ENCODE data around the gene NPFFR1.
A peak's percentile ranks its signal among the peaks of the same experiment; 100 is the strongest.

The NPFFR1 gene

GRCh38 chr10:70266056-70266455 is 17.7 kb downstream of the NPFFR1 start:
- H4K8ac ChIP-seq (ENCODE audit: low read length) = no peak overlapping the region
- peak overlapping the region in 1 of 2 experiments; percentile 73 for H3K18ac ChIP-seq (ENCODE audit: low read depth in 1 of 2, low read length in 2 of 2)
- H3K4me1 ChIP-seq (ENCODE audit: control insufficient read depth, insufficient read depth, low read depth, low read length) = peaks cover 6% of the 10 kb centered on the region
- no peak overlapping the region for H2BK5ac ChIP-seq (ENCODE audit: low read depth, low read length, poor library complexity, severe bottlenecking)
- H3K36me3 ChIP-seq (ENCODE audit: control insufficient read depth in 1 of 2, insufficient read depth in 2 of 2, low read depth in 1 of 2, low read length in 2 of 2) = no peaks in the 10 kb centered on the region
- no peak for DNase-seq
- H2AFZ ChIP-seq (ENCODE audit: low read depth, low read length) = no peak overlapping the region
- H3K4ac ChIP-seq (ENCODE audit: low read depth in 1 of 2, low read length in 2 of 2) = peak overlapping the region in 1 of 2 experiments; percentile 13
- H3K9ac ChIP-seq (ENCODE audit: low read length) = no peak overlapping the region
- H3K27ac ChIP-seq (ENCODE audit: low read length, poor library complexity, severe bottlenecking) = no peak overlapping the region
- H2AK5ac ChIP-seq (ENCODE audit: low read length, severe bottlenecking) = no peak overlapping the region
- no peak overlapping the region for H3K4me2 ChIP-seq (ENCODE audit: low read length, poor library complexity, severe bottlenecking)
- H3K23ac ChIP-seq (ENCODE audit: low read length in 2 of 2) = no peak overlapping the region
- WGBS = over 99% methylated on average over 7 of the region's 7 CpGs
- H2BK15ac ChIP-seq (ENCODE audit: low read depth, poor library complexity, severe bottlenecking) = no peak overlapping the region
- H3K27me3 ChIP-seq (ENCODE audit: control insufficient read depth in 1 of 2, insufficient read depth in 1 of 2, low read length in 2 of 2) = peaks cover 0 to 87% of the 10 kb centered on the region in 2 experiments
- H4K91ac ChIP-seq (ENCODE audit: low read length) = peak overlapping the region; percentile 0
- peak overlapping the region; percentile 64 for H2BK120ac ChIP-seq (ENCODE audit: low read depth, low read length)
- H3K14ac ChIP-seq (ENCODE audit: low read length in 2 of 2) = peak overlapping the region in 1 of 2 experiments; percentile 37
- no peaks in the 10 kb centered on the region for H3K79me1 ChIP-seq (replicated peaks; ENCODE audit: low read length, poor library complexity, severe bottlenecking)
- peak overlapping the region; percentile 37 to 65 for H2BK12ac ChIP-seq (ENCODE audit: low read length in 2 of 2)
- no peak overlapping the region for H3K4me3 ChIP-seq (ENCODE audit: insufficient read depth in 1 of 2, low read depth in 1 of 2, low read length in 2 of 2)
- peaks cover 7% of the 10 kb centered on the region for H3K9me3 ChIP-seq (ENCODE audit: control insufficient read depth, low read length)

GRCh38 chr10:70265032-70265689 is 18.6 kb downstream of the NPFFR1 start:
- H3K18ac ChIP-seq (ENCODE audit: low read depth in 1 of 2, low read length in 2 of 2) = peak overlapping the region in 1 of 2 experiments; percentile 89
- peak overlapping the region in 1 of 2 experiments; percentile 73 for H2BK12ac ChIP-seq (ENCODE audit: low read length in 2 of 2)
- peaks cover 0 to 87% of the 10 kb centered on the region in 2 experiments for H3K27me3 ChIP-seq (ENCODE audit: control insufficient read depth in 1 of 2, insufficient read depth in 1 of 2, low read length in 2 of 2)
- no peak overlapping the region for H3K23ac ChIP-seq (ENCODE audit: low read length in 2 of 2)
- no peak overlapping the region for H4K91ac ChIP-seq (ENCODE audit: low read length)
- no peak overlapping the region for H2BK120ac ChIP-seq (ENCODE audit: low read depth, low read length)
- peaks cover 6% of the 10 kb centered on the region for H3K4me1 ChIP-seq (ENCODE audit: control insufficient read depth, insufficient read depth, low read depth, low read length)
- no peak overlapping the region for H3K4ac ChIP-seq (ENCODE audit: low read depth in 1 of 2, low read length in 2 of 2)
- no peak overlapping the region for H2BK15ac ChIP-seq (ENCODE audit: low read depth, poor library complexity, severe bottlenecking)
- peaks cover 13% of the 10 kb centered on the region for H3K9me3 ChIP-seq (ENCODE audit: control insufficient read depth, low read length)
- no peak overlapping the region for H2BK5ac ChIP-seq (ENCODE audit: low read depth, low read length, poor library complexity, severe bottlenecking)
- H3K14ac ChIP-seq (ENCODE audit: low read length in 2 of 2) = no peak overlapping the region
- H2AK5ac ChIP-seq (ENCODE audit: low read length, severe bottlenecking) = no peak overlapping the region
- H2AFZ ChIP-seq (ENCODE audit: low read depth, low read length) = no peak overlapping the region
- H3K4me3 ChIP-seq (ENCODE audit: insufficient read depth in 1 of 2, low read depth in 1 of 2, low read length in 2 of 2) = no peak overlapping the region
- DNase-seq = no peak
- no peak overlapping the region for H3K4me2 ChIP-seq (ENCODE audit: low read length, poor library complexity, severe bottlenecking)
- WGBS = 25% methylated on average over 6 of the region's 10 CpGs
- no peaks in the 10 kb centered on the region for H3K79me1 ChIP-seq (replicated peaks; ENCODE audit: low read length, poor library complexity, severe bottlenecking)
- no peaks in the 10 kb centered on the region for H3K36me3 ChIP-seq (ENCODE audit: control insufficient read depth in 1 of 2, insufficient read depth in 2 of 2, low read depth in 1 of 2, low read length in 2 of 2)
- H3K9ac ChIP-seq (ENCODE audit: low read length) = no peak overlapping the region
- no peak overlapping the region for H3K27ac ChIP-seq (ENCODE audit: low read length, poor library complexity, severe bottlenecking)
- no peak overlapping the region for H4K8ac ChIP-seq (ENCODE audit: low read length)

DNA sequence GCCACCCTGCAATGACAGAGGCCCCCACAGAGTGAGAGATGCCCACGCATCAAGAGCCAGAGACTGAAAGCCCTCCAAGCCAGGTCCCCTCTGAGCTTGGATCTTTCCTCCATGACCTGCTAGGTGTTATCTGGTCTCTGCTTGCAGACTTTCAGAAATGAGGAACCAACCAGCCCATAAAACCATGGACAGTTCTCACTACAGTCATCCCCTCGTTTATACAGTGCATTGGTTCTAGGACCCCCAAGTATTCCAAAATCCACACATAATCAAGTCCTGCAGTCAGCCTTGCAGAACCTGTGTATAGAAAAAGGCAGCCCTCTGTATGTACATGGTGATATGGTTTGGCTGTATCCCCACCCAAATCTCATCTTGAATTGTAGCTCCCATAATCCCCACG is 23.1 kb downstream of the NPFFR1 start:
- WGBS = 97% methylated on average over 1 of the region's 3 CpGs

GRCh38 chr10:70260259-70260658 is 23.5 kb downstream of the NPFFR1 start:
- WGBS = 62% methylated on average over 1 of the region's 1 CpG
- peaks cover 13% of the 10 kb centered on the region for H3K9me3 ChIP-seq (ENCODE audit: control insufficient read depth, low read length)
- H3K36me3 ChIP-seq (ENCODE audit: control insufficient read depth in 1 of 2, insufficient read depth in 2 of 2, low read depth in 1 of 2, low read length in 2 of 2) = no peaks in the 10 kb centered on the region

More for the DNA sequence above, 23.1 kb downstream of the NPFFR1 start:
- peak overlapping the region in 1 of 2 experiments; percentile 7 for H3K14ac ChIP-seq (ENCODE audit: low read length in 2 of 2)
- no peak overlapping the region for H3K9ac ChIP-seq (ENCODE audit: low read length)
- peaks cover 5% of the 10 kb centered on the region for H3K4me1 ChIP-seq (ENCODE audit: control insufficient read depth, insufficient read depth, low read depth, low read length)
- no peak for DNase-seq
- no peak overlapping the region for H3K4me2 ChIP-seq (ENCODE audit: low read length, poor library complexity, severe bottlenecking)
- H2BK12ac ChIP-seq (ENCODE audit: low read length in 2 of 2) = no peak overlapping the region
- H2BK15ac ChIP-seq (ENCODE audit: low read depth, poor library complexity, severe bottlenecking) = no peak overlapping the region
- H2BK120ac ChIP-seq (ENCODE audit: low read depth, low read length) = no peak overlapping the region
- no peaks in the 10 kb centered on the region for H3K79me1 ChIP-seq (replicated peaks; ENCODE audit: low read length, poor library complexity, severe bottlenecking)
- no peak overlapping the region for H3K18ac ChIP-seq (ENCODE audit: low read depth in 1 of 2, low read length in 2 of 2)
- no peak overlapping the region for H2AK5ac ChIP-seq (ENCODE audit: low read length, severe bottlenecking)
- no peaks in the 10 kb centered on the region for H3K36me3 ChIP-seq (ENCODE audit: control insufficient read depth in 1 of 2, insufficient read depth in 2 of 2, low read depth in 1 of 2, low read length in 2 of 2)
- no peak overlapping the region for H3K27ac ChIP-seq (ENCODE audit: low read length, poor library complexity, severe bottlenecking)
- no peak overlapping the region for H4K91ac ChIP-seq (ENCODE audit: low read length)
- no peak overlapping the region for H3K4ac ChIP-seq (ENCODE audit: low read depth in 1 of 2, low read length in 2 of 2)
- H2BK5ac ChIP-seq (ENCODE audit: low read depth, low read length, poor library complexity, severe bottlenecking) = no peak overlapping the region
- H3K27me3 ChIP-seq (ENCODE audit: control insufficient read depth in 1 of 2, insufficient read depth in 1 of 2, low read length in 2 of 2) = peaks cover 0 to 92% of the 10 kb centered on the region in 2 experiments
- H2AFZ ChIP-seq (ENCODE audit: low read depth, low read length) = no peak overlapping the region
- peaks cover 13% of the 10 kb centered on the region for H3K9me3 ChIP-seq (ENCODE audit: control insufficient read depth, low read length)
- H3K4me3 ChIP-seq (ENCODE audit: insufficient read depth in 1 of 2, low read depth in 1 of 2, low read length in 2 of 2) = no peak overlapping the region
- H4K8ac ChIP-seq (ENCODE audit: low read length) = no peak overlapping the region
- H3K23ac ChIP-seq (ENCODE audit: low read length in 2 of 2) = no peak overlapping the region

More at GRCh38 chr10:70260259-70260658, 23.5 kb downstream of the NPFFR1 start:
- H3K18ac ChIP-seq (ENCODE audit: low read depth in 1 of 2, low read length in 2 of 2) = no peak overlapping the region
- no peak overlapping the region for H2BK120ac ChIP-seq (ENCODE audit: low read depth, low read length)
- H3K27me3 ChIP-seq (ENCODE audit: control insufficient read depth in 1 of 2, insufficient read depth in 1 of 2, low read length in 2 of 2) = peaks cover 0 to 92% of the 10 kb centered on the region in 2 experiments
- no peak overlapping the region for H3K4ac ChIP-seq (ENCODE audit: low read depth in 1 of 2, low read length in 2 of 2)
- H2BK5ac ChIP-seq (ENCODE audit: low read depth, low read length, poor library complexity, severe bottlenecking) = no peak overlapping the region
- no peaks in the 10 kb centered on the region for H3K79me1 ChIP-seq (replicated peaks; ENCODE audit: low read length, poor library complexity, severe bottlenecking)
- H4K91ac ChIP-seq (ENCODE audit: low read length) = no peak overlapping the region
- no peak overlapping the region for H3K4me3 ChIP-seq (ENCODE audit: insufficient read depth in 1 of 2, low read depth in 1 of 2, low read length in 2 of 2)
- H2BK15ac ChIP-seq (ENCODE audit: low read depth, poor library complexity, severe bottlenecking) = no peak overlapping the region
- no peak overlapping the region for H3K23ac ChIP-seq (ENCODE audit: low read length in 2 of 2)
- H3K9ac ChIP-seq (ENCODE audit: low read length) = no peak overlapping the region
- H2BK12ac ChIP-seq (ENCODE audit: low read length in 2 of 2) = no peak overlapping the region
- peaks cover 9% of the 10 kb centered on the region for H3K4me1 ChIP-seq (ENCODE audit: control insufficient read depth, insufficient read depth, low read depth, low read length)
- peak overlapping the region in 1 of 2 experiments; percentile 7 for H3K14ac ChIP-seq (ENCODE audit: low read length in 2 of 2)
- no peak overlapping the region for H4K8ac ChIP-seq (ENCODE audit: low read length)
- H3K27ac ChIP-seq (ENCODE audit: low read length, poor library complexity, severe bottlenecking) = no peak overlapping the region
- H3K4me2 ChIP-seq (ENCODE audit: low read length, poor library complexity, severe bottlenecking) = no peak overlapping the region
- H2AFZ ChIP-seq (ENCODE audit: low read depth, low read length) = no peak overlapping the region
- DNase-seq = no peak
- H2AK5ac ChIP-seq (ENCODE audit: low read length, severe bottlenecking) = no peak overlapping the region
